Activated T-helper 2 cell treated with anti-CD3 and anti-CD28 coated beads, Interferon-gamma antibody, Interleukin-2, Interleukin-4, amounts not matched to agents 10 μg/mL and 5 μg/mL and 100 μg/mL, durations not matched to agents 14 hours and 24 hours and 36 hours (primary cell): ENCODE measurements around the gene ZNF12. TPM values are rescaled to one million over a fixed set of nuclear protein-coding genes. Genes with fewer than 3 reads are reported as not detected.
"Not testable (repeated sequence)": the region's sequence is repeated elsewhere in the genome, so short reads cannot be mapped to it uniquely, and the experiment has no call there.

Source experiments
- DNase-seq: peaks from one replicate; pipeline ENCODE4 v3.0.0; 2021; ENCODE audit warnings: low spot score
- H3K27ac Mint-ChIP-seq: one replicate; pipeline ENCODE4 v1.8.0; 2021; ENCODE audit warnings: mixed read lengths
- H3K27me3 Mint-ChIP-seq: one replicate; pipeline ENCODE4 v1.8.0; 2021; ENCODE audit warnings: low read depth, mixed read lengths
- H3K36me3 Mint-ChIP-seq: one replicate; pipeline ENCODE4 v1.8.0; 2021; ENCODE audit warnings: low read depth, mixed read lengths
- H3K4me1 Mint-ChIP-seq: one replicate; pipeline ENCODE4 v1.8.0; 2021; ENCODE audit warnings: low read depth, mixed read lengths
- H3K4me3 Mint-ChIP-seq: one replicate; pipeline ENCODE4 v1.8.0; 2021; ENCODE audit warnings: low read depth, mild to moderate bottlenecking, moderate library complexity, mixed read lengths
- H3K9me3 Mint-ChIP-seq: one replicate; pipeline ENCODE4 v1.8.0; 2021; ENCODE audit warnings: mixed read lengths
- intact Hi-C: fragments of 100-400 bp; cut with micrococcal nuclease; formaldehyde crosslinking; loops from one replicate; pipeline ENCODE4 v1.15.1; 2023
- total RNA-seq: library from RNA; stranded (reverse); gene quantifications from 2 replicates; pipeline ENCODE4 v1.2.3, GENCODE V29; 2022

ZNF12 gene
- total RNA-seq, 1 donor from 2014 or later: 22.8 TPM

DNA sequence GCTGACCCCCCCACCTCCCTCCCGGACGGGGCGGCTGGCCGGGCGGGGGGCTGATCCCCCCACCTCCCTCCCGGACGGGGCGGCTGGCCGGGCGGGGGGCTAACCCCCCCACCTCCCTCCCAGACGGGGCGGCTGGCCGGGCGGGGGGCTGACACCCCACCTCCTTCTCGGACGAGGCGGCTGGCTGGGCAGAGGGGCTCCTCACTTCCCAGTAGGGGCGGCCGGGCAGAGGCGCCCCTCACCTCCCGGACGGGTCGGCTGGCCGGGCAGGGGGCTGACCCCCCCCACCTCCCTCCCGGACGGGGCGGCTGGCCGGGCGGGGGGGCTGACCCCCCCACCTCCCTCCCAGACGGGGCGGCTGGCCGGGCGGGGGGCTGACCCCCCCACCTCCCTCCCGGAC, 35.9 kb downstream of the ZNF12 start:
- intact Hi-C loops, DNase-seq, H3K27ac Mint-ChIP-seq, H3K4me1 Mint-ChIP-seq, H3K4me3 Mint-ChIP-seq, H3K27me3 Mint-ChIP-seq: not testable (repeated sequence)
- peaks cover 20% of the 10 kb centered on the region for H3K36me3 Mint-ChIP-seq
- peaks cover 65% of the 10 kb centered on the region for H3K9me3 Mint-ChIP-seq

DNA sequence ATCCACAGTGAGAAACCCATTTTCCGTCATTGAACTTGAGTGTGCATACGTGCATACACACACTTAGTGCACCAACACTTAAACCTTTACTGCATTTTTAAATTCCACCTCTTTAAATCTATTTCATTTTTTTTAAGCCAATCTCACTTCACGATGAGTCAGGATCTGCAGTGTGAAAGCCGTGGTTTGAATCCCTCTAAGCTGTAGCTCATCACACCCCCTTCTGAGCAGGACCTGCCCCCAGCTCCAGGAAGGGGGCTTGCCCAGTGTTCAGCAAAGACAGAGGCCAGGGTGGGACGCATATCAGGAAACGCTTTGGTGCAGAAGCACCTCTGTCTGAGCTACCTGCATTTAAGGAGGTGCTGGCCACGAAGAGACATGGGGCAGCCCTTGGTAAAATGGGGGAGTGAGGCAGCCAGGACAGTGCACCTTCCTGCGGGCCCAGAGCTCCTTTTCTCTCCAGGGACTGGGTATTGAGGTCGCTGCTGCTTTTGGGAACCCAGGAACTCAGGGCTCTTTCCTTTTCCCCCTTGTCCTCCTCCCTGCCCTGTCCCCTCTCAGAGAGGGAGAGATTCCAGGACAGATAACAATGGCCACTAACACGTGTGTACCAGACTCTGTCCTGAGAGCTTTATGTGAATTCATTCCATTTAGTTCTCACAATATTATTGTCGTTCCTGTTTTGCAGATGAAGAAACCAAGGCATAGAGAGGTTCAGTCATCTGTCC, 48.0 kb downstream of the ZNF12 start:
- no peak overlapping the region for H3K27ac Mint-ChIP-seq
- intact Hi-C loops: no loop called here
- no peak for DNase-seq
- H3K27me3 Mint-ChIP-seq: peaks cover 7% of the 10 kb centered on the region
- H3K4me1 Mint-ChIP-seq: no peaks in the 10 kb centered on the region
- H3K4me3 Mint-ChIP-seq: no peak overlapping the region
- peaks cover 13% of the 10 kb centered on the region for H3K36me3 Mint-ChIP-seq
- peaks cover 4% of the 10 kb centered on the region for H3K9me3 Mint-ChIP-seq

DNA sequence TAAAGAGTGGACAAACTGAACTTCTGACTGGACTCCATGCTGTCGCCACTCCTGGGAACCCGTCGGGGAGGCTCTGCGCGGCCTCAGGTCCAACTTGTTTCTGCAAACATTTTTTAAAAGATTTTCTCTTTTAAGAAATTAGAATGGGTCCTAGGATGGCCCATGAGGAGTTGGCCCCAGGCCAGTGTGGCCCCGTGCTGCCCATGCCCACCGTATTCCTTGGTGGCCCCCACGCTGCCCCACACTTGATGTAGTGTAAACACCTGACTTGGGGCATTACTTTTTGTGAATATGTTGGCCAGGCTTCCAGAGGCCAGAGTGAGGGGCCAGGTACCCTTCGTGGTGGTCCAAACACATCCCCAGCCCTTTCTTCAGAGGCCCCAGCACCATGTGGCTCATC, 50.3 kb downstream of the ZNF12 start:
- DNase-seq: no peak
- Mint-ChIP-seq H3K27ac (no peak overlapping the region), H3K4me1 (no peaks in the 10 kb centered on the region), H3K36me3 (peaks cover 22% of the 10 kb centered on the region), H3K4me3 (no peak overlapping the region), H3K27me3 (no peaks in the 10 kb centered on the region), H3K9me3 (no peaks in the 10 kb centered on the region)
- intact Hi-C loops: no loop called here

DNA sequence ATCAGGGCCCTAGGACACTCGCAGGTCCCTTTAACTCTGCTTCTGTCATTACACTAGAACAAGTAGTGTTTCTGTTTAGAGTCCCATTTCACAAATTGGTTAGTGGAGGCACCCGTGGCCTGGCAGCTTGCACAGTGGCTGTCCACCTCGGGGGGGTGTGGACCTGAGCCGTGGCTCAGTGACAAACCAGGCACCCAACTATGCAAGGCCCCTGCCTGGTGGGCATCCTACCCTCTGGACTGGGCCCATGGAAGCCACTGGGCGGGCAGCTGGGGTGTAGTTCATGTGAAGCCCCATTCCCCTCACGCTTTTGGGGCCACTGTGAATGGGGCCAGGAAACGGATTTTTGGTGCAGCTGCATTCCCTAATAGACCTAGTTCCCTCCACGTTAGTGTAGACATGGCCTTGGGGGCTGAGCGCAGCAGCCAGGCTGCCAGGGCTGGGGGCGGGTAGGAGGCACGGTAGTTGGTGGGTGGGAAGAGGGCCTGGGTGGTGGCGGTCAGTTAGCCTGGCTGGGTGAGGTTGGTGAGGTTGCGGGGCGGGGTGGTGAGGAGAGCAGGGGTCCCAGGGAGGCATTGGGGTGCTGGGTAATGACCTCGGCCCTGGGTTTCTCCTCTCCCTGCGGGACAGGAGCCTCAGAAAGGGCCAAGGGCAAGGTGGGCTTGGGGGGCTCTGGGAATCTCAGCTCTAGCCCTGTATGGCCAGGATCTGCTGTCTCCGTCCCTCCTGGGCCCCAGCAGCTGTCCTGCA, 50.9 kb downstream of the ZNF12 start:
- H3K27ac Mint-ChIP-seq: no peak overlapping the region
- no peak overlapping the region for H3K4me3 Mint-ChIP-seq
- no peaks in the 10 kb centered on the region for H3K4me1 Mint-ChIP-seq
- peaks cover 28% of the 10 kb centered on the region for H3K36me3 Mint-ChIP-seq
- H3K27me3 Mint-ChIP-seq: no peaks in the 10 kb centered on the region
- intact Hi-C loops: no loop called here
- peaks cover 4% of the 10 kb centered on the region for H3K9me3 Mint-ChIP-seq
- no peak for DNase-seq

DNA sequence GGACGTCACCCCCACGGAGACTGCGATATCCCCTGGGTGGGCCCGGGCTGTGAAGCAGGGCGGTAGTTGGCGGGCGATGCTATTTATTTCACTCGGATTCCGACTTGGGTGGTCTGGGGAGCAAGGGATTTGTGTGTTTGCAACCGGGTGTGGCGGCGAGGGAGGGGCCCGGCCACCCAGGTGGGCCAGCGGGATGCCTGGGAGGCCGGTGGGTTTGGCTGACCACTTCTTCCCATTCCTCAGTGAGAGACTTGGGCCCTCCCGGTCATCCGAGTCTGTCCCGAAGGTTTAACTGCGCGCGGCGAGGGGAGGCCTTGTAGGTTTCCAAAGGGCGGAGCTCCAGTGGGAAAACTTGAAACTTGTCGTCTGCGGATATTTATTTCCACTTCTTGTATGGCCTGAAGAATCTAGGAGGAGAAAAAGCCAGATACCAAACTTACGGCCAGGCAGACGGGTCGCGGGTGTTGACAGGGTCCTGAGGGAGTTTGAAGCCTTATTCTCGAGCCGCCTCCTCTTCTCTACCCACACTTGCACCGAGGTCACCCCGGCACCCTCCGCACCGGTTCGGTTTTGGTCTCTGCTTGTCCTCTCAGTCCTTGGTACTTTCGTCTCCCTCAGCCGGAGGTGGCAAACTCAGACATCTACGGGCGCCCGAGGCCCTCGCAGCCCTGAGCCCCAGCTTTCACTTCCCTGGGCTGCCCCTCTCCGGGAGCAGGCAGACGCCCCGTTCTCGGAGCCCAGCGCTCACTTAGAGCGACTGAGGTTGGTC, 51.7 kb downstream of the ZNF12 start:
- DNase-seq: no peak

DNA sequence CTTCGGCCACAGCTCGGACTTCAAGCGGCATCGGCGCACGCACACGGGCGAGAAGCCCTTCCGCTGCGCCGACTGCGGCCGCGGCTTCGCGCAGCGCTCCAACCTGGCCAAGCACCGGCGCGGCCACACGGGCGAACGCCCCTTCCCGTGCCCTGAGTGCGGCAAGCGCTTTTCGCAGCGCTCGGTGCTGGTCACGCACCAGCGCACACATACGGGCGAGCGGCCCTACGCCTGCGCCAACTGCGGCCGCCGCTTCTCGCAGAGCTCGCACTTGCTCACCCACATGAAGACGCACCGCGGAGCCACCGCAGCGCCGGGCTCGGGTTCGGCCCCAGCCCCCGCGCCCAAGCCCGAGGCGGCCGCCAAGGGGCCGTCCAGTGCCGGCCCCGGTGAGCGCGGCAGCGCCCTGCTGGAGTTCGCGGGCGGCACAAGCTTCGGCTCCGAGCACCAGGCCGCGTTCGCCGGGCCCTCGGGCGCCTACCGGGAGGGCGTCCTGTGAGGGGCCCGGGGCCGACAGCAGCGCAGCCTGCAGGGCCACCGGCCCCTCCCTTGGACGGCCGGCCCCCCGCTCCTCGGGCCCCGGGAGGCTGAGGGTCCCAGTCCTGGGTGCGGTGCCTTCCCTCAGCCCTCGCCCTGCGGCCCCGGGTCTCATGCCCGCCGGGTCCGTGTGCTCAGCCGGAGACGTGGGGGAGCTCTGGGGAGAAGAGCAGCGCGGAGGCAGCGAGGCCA, 52.5 kb downstream of the ZNF12 start:
- H3K4me3 Mint-ChIP-seq: no peak overlapping the region
- H3K4me1 Mint-ChIP-seq: no peaks in the 10 kb centered on the region
- DNase-seq: no peak
- H3K27ac Mint-ChIP-seq: no peak overlapping the region
- H3K9me3 Mint-ChIP-seq: peaks cover 7% of the 10 kb centered on the region
- H3K27me3 Mint-ChIP-seq: no peaks in the 10 kb centered on the region
- intact Hi-C loops: no loop called here
- H3K36me3 Mint-ChIP-seq: peaks cover 43% of the 10 kb centered on the region

More for the DNA sequence above, 51.7 kb downstream of the ZNF12 start:
- Mint-ChIP-seq H3K4me3 (no peak overlapping the region), H3K36me3 (peaks cover 35% of the 10 kb centered on the region), H3K27me3 (no peaks in the 10 kb centered on the region), H3K4me1 (no peaks in the 10 kb centered on the region), H3K27ac (no peak overlapping the region), H3K9me3 (peaks cover 7% of the 10 kb centered on the region)
- intact Hi-C loops: no loop called here

DNA sequence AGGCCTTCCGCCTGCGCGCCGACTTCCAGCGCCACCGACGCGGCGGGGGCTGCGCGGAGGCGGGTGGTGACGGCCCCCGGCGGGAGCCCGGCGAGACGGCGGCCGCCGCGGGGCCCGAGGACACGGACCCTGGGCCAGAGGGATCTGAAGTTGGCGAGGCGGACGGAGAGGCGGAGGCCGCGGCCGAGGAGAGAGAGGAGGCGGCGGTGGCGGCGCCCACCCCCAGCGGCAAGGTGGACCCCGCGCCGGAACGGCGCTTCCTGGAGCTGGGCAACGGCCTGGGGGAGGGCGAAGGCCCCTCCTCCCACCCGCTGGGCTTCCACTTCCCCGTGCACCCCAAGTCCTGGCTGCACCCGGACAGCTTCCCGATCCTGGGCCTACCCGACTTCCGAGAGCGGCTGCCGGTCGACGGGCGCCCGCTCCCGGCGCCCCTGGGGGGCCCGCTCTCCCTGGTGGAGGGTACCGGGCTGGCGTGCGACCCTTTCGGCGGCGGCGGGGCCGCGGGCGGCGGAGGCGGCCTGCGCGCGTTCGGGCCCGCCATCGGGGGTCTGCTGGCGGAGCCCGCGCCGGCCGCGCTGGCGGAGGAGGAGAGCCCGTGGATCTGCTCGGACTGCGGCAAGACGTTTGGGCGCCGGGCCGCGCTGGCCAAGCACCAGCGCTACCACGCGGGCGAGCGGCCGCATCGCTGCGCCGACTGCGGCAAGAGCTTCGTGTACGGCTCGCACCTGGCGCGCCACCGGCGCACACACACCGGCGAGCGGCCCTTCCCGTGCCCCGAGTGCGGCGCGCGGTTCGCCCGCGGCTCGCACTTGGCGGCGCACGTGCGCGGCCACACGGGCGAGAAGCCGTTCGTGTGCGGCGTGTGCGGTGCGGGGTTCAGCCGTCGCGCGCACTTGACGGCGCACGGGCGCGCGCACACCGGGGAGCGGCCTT, 53.4 kb downstream of the ZNF12 start:
- Mint-ChIP-seq H3K9me3 (peaks cover 7% of the 10 kb centered on the region), H3K36me3 (peaks cover 52% of the 10 kb centered on the region), H3K4me3 (no peak overlapping the region), H3K27me3 (no peaks in the 10 kb centered on the region), H3K4me1 (no peaks in the 10 kb centered on the region), H3K27ac (no peak overlapping the region)
- intact Hi-C loops: no loop called here
- no peak for DNase-seq

DNA sequence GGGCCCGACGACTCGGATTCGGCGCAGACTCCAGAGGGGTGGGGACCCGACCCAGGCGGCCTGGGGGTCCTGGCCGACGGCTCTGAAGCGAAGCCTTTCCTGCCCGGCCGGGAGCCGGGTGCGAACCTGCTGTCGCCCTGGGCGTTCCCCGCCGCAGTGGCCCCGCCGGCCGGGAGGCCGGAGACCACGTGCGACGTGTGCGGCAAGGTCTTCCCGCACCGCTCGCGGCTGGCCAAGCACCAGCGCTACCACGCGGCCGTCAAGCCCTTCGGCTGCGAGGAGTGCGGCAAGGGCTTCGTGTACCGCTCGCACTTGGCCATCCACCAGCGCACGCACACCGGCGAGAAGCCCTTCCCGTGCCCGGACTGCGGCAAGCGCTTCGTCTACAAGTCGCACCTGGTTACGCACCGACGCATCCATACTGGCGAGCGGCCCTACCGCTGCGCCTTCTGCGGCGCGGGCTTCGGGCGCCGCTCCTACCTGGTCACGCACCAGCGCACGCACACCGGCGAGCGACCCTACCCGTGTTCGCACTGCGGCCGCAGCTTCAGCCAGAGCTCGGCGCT, 54.2 kb downstream of the ZNF12 start:
- Mint-ChIP-seq H3K27ac (no peak overlapping the region), H3K4me1 (no peaks in the 10 kb centered on the region), H3K4me3 (no peak overlapping the region), H3K36me3 (peaks cover 59% of the 10 kb centered on the region), H3K9me3 (peaks cover 7% of the 10 kb centered on the region), H3K27me3 (no peaks in the 10 kb centered on the region)
- intact Hi-C loops: no loop called here
- DNase-seq: no peak

DNA sequence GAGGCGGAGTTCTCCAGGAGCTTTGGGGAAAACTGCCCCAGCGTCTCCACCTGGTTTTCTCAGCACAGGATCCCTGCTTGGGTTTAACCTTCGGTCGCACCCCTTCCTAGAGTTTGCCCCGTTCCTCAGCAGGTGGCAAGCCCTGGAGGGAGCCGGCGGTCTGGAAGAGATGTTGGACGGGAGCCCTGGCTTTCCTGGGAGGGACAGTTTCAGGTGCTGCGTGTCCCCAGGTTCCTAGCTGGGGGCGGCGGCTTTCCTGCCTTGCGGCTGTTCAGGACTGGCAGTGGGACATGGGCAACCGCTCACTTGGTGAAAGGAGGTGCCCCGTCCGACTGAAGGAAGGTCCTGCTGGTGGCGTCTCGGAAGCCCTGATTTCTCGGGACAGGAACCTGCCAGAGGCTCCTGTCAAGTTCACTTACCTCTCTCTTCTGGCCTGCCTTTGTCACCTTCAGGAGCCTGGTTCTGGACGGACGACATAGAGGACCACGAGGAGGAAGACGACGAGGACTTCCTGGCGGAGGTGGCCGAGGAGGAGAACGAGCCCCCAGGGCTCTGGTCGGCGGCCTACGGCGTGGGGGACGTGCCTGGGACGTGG, 54.8 kb downstream of the ZNF12 start:
- H3K27me3 Mint-ChIP-seq: no peaks in the 10 kb centered on the region
- no peak for DNase-seq
- peaks cover 63% of the 10 kb centered on the region for H3K36me3 Mint-ChIP-seq
- peaks cover 7% of the 10 kb centered on the region for H3K9me3 Mint-ChIP-seq
- no peaks in the 10 kb centered on the region for H3K4me1 Mint-ChIP-seq
- intact Hi-C loops: no loop called here
- no peak overlapping the region for H3K4me3 Mint-ChIP-seq
- H3K27ac Mint-ChIP-seq: no peak overlapping the region

DNA sequence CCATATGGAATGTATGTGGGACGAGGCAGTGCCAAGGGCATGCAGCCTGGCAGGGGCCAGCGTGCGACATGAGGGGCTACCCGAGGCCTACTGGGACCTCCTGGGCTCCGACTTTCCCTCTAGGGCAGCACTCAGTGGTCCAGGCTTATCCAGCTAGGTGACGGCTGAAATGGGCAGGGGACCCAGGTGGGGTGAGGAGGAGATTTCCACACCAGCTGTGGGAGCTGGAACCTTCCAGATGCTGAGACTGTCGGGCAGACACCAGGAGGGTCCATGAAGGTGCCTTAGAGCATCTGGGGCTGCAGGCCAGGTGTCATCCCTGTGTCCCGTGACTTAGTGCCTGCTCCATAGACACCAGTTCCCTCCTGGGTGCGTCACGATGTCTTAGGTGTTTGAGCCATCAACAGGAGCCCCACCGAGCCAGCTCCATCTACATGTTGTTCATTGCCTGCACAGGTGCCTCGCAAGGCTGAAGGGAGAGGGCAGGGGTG, 56.2 kb downstream of the ZNF12 start:
- Mint-ChIP-seq H3K9me3 (peaks cover 7% of the 10 kb centered on the region), H3K4me1 (no peaks in the 10 kb centered on the region), H3K27me3 (no peaks in the 10 kb centered on the region), H3K36me3 (peaks cover 72% of the 10 kb centered on the region), H3K4me3 (no peak overlapping the region), H3K27ac (no peak overlapping the region)
- DNase-seq: no peak
- intact Hi-C loops: no loop called here

DNA sequence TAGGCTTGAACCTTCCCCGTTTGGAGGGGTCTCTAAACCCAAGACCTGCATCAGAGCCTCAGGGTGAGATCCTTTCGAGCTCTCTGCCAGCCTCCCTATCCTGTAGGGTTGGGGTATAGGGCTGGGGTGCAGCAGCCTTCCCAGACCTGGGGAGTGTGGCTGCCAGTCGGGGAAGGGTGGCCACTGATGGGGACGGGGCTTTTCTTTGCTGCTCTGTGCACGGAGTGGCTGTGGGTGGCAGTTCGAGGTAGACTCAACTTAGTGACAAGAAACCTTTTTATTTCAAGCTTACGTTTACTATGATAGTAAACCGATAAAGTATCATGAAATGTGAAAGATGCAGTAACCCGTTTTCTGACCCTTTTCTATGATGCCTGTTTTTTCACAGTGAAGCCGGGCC, 56.7 kb downstream of the ZNF12 start:
- no peak overlapping the region for H3K4me3 Mint-ChIP-seq

More for the DNA sequence above, 56.7 kb downstream of the ZNF12 start:
- H3K27me3 Mint-ChIP-seq: no peaks in the 10 kb centered on the region
- H3K27ac Mint-ChIP-seq: no peak overlapping the region
- DNase-seq: no peak
- H3K9me3 Mint-ChIP-seq: peaks cover 7% of the 10 kb centered on the region
- no peaks in the 10 kb centered on the region for H3K4me1 Mint-ChIP-seq
- peaks cover 70% of the 10 kb centered on the region for H3K36me3 Mint-ChIP-seq
- intact Hi-C loops: no loop called here
